GM19467 (cell line): ENCODE data around the gene KRT14.
"Not testable (repeated sequence)": the region's sequence is repeated elsewhere in the genome, so short reads cannot be mapped to it uniquely, and the experiment has no call there.

Experiments
- ATAC-seq: cut with Tn5 transposase; IDR thresholded peaks from one replicate; pipeline ENCODE4 v1.9.1; 2021; ENCODE audit warnings: mild to moderate bottlenecking, moderate library complexity; ENCODE audit not compliant: unreplicated experiment

KRT14 gene

GRCh38 chr17:41548844-41549595, 37.7 kb downstream of the KRT14 start:
- ATAC-seq: peak; percentile 66

GRCh38 chr17:41547921-41548843, 38.5 kb downstream of the KRT14 start:
- no peak for ATAC-seq

- ATAC-seq: no peak
These were observed 39.3 kb downstream of the KRT14 start for GRCh38 chr17:41547378-41547841.

GRCh38 chr17:41546819-41547218, 39.9 kb downstream of the KRT14 start:
- no peak for ATAC-seq

- no peak for ATAC-seq
These were observed 40.8 kb downstream of the KRT14 start for GRCh38 chr17:41545829-41546410.

- ATAC-seq: no peak
These were observed 41.8 kb downstream of the KRT14 start for GRCh38 chr17:41544935-41545334.

- ATAC-seq: no peak
These were observed 42.2 kb downstream of the KRT14 start for GRCh38 chr17:41544491-41544892.

GRCh38 chr17:41542786-41543185, 43.9 kb downstream of the KRT14 start:
- not testable (repeated sequence) for ATAC-seq

- ATAC-seq: no peak
These were observed 44.3 kb downstream of the KRT14 start for GRCh38 chr17:41542357-41542756.

- no peak for ATAC-seq
These were observed 45.6 kb downstream of the KRT14 start for GRCh38 chr17:41540921-41541625.

- no peak for ATAC-seq
These were observed 46.6 kb downstream of the KRT14 start for GRCh38 chr17:41539979-41540701.

GRCh38 chr17:41539071-41539492, 47.6 kb downstream of the KRT14 start:
- no peak for ATAC-seq

GRCh38 chr17:41538565-41538991, 48.1 kb downstream of the KRT14 start:
- ATAC-seq: no peak

GRCh38 chr17:41537990-41538389, 48.7 kb downstream of the KRT14 start:
- ATAC-seq: no peak

- no peak for ATAC-seq
These were observed 49.1 kb downstream of the KRT14 start for GRCh38 chr17:41537614-41537954.

- ATAC-seq: no peak
These were observed 49.7 kb downstream of the KRT14 start for GRCh38 chr17:41536741-41537613.

GRCh38 chr17:41535764-41536481, 50.8 kb downstream of the KRT14 start:
- ATAC-seq: no peak

GRCh38 chr17:41534899-41535546, 51.7 kb downstream of the KRT14 start:
- ATAC-seq: no peak
